GM21360 (cell line): ENCODE data around the gene USF3.
"Not testable (repeated sequence)": the region's sequence is repeated elsewhere in the genome, so short reads cannot be mapped to it uniquely, and the experiment has no call there.

ENCODE experiments used
- ATAC-seq: cut with Tn5 transposase; IDR thresholded peaks from one replicate; pipeline ENCODE4 v1.9.1; 2021; ENCODE audit warnings: mild to moderate bottlenecking, moderate library complexity; ENCODE audit not compliant: unreplicated experiment

Gene USF3

GRCh38 chr3:113654851-113655250, 41.6 kb downstream of the USF3 start:
- ATAC-seq: no peak

DNA sequence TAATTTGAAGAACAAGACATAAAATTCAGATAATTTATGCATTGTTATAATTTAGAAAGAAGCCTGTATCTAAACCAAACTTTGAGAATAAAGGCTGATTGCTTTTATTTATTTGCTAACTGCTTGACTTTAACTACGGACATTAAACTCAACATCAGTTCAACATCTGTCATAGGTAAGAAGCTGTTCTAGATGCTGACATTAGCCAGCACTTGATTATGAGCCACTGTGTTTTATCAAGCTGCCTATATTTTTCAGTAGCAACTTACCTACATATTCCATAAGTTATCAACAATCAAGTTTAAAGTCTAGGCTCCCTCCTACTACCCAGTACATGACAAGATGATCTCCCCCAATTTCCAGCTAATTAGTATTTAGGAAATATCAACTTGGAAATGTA, 42.1 kb downstream of the USF3 start:
- no peak for ATAC-seq

DNA sequence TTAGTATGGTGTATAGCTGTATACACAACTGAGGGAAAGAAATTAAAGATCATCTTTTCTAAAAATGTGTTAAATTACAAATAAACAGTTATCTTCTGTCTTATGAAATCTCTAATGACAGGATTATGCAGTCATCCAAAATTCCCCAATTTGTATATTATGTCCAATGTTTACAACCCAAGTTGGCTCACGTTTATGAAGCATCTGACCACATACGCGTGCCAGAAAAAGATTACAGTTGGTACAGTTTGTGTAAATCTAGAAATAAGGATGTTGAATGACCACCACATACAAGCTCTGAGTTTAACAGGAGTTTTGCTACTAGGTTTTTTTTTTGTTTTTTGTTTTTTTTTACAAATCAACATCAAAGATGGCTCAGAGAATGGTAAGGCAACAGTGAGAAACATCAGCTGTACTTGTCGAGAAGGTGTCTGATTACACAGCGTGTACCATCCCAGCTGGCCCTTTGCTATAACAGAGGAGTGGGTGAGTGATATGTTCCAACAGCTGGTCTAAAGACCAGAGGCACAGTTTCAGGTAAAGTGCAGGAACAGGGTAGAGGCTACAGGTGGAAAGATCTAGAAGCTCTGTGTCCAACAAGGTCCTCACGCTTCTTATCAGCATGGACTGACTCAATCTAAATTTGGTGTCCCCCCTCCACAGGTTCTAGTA, 47.1 kb downstream of the USF3 start:
- no peak for ATAC-seq

DNA sequence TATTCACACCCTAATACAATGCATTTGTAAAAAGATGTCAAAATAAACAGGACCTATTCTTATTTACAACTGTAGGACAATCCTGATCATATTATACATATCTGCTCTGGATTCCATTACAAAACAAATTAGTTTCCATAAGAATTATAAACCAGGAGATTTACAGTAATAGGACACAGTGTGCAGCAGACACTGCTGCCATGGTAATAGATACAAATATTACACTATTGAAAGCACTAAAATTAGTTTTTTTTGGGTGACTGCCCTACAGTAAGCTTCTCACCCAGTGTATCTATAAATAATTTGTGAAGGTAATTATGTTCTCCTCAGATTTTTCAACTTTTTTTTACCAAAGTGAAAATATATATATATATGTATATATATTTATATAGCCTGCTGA, 47.9 kb downstream of the USF3 start:
- no peak for ATAC-seq

GRCh38 chr3:113643583-113643982, 52.9 kb downstream of the USF3 start:
- no peak for ATAC-seq

DNA sequence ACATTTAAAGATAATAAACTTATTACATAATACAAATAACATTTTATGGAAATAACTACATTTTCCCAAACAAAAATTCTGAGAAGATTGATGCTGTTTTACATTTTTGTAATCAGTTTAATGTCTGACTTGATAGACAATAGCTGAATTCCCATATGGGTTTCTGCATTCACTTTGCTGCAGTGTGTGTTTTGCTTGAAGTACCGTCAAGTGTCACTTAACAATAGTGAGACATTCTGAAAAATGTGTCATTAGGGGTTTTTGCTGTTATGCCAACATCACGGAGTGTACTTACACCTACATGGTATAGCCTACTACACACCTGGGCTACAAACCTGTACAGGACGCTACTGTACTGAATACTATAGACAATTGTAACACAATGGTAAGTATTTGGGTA, 57.5 kb downstream of the USF3 start:
- ATAC-seq: no peak

DNA sequence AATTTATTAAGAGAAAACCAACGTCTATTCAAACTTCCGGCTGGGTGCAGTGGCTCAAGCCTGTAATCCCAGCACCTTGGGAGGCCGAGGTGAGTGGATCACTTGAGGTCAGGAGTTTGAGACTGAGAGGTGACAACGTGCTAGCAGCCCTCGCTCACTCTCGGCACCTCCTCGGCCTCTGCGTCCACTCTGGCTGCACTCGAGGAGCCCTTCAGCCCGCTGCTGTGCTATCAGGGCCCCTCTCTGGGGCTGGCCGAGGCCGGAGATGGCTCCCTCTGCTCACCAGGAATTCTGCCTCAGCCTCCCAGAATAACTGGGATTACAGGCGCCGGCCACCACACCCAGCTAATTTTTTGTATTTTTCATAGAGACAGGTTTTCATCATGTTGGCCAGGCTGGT, 58.7 kb downstream of the USF3 start:
- ATAC-seq: no peak

- not testable (repeated sequence) for ATAC-seq
Observed at GRCh38 chr3:113636034-113636433, 60.4 kb downstream of the USF3 start.

DNA sequence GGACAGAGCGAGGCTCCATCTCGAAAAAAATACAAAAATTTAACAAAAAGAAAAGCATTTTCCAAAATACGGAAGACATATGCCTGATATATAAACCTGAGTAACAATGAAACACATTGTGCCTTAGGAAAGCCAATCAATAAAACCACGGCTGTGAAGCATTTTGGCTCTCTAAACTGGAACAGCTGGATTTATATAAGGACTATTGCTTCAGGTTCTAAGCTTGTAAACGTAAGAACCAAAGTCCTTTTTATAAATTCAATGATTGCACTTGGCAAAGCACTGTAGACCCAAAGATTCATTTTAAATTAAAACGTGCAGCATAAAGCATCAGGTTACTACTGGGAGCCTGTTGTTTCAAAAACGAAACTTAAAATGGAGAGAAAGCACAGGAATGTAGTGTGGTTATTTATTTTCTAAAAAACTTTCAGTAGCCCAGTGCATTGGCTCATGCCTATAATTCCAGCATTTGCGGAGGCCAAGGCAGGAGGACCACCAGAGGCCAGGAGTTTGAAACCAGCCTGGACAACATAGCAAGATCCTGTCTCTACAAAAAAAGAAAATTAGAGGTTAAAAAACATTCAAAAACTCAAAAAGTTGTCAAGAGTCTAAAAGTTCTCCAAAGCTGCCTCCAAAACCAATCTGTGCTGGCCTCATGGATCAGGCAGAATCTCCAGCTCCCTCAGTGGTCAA, 61.5 kb downstream of the USF3 start:
- no peak for ATAC-seq

GRCh38 chr3:113631573-113631972, 64.9 kb downstream of the USF3 start:
- ATAC-seq: no peak

- no peak for ATAC-seq
Observed at GRCh38 chr3:113630956-113631542, 65.4 kb downstream of the USF3 start.

- no peak for ATAC-seq
Observed at GRCh38 chr3:113629584-113630421, 66.6 kb downstream of the USF3 start.

GRCh38 chr3:113628788-113629187, 67.7 kb downstream of the USF3 start:
- no peak for ATAC-seq

DNA sequence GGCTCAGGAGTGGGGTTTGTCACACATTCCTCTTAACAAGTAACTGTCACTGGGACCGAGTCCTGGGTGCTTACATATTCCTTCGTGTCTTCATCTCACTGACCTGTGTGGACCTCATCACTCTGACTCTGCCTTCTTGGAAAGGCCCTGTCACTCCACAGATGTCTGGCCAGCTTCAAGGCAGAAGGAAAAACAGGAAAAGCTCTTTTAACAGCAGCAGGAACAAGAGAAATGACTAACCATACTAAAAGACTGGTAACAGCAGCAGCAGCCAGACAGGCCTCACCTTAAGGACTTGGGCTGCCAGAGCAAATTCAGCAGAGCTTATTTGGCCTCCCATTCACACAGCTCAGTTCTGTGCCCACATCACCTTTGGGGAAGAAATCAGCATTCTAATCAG, 68.1 kb downstream of the USF3 start:
- no peak for ATAC-seq

- no peak for ATAC-seq
Observed at GRCh38 chr3:113626503-113627371, 69.7 kb downstream of the USF3 start.

DNA sequence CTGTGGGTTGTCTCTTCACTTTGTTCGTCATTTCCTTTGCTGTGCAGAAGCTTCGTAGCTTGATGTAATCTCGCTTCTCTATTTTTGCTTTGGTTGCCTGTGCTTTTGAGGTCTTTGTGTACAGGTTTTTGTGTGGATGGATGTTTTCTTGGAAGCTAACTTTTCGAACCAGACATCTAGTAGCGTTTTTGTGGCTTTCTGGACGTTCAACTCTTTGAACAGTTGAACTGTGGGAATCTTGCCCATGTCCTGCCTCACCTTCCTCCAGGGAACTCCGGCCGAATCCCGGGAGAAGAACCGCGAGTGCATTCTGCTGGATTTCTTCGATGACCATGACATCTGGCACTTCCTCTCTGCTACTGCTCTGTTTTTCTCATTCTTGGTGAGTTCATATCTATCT, 70.6 kb downstream of the USF3 start:
- no peak for ATAC-seq

DNA sequence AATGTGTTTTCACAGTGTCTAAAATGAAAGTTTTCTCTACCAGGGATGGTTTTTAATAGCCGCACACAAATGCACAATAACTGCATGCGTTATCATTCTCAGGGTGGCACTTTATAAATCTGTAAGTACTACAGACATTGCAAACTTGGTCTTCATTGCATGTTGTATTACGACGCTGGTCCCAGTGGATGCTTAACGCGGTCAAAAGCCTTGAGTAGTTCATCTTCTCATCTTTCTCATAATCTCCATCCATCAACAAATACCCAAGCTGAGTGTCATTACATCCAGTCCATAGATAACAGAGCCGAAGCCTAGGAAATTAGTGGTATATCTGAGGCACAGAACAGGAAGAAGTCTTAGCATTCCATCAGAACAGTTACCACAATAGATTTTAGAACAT, 72.6 kb downstream of the USF3 start:
- ATAC-seq: no peak

DNA sequence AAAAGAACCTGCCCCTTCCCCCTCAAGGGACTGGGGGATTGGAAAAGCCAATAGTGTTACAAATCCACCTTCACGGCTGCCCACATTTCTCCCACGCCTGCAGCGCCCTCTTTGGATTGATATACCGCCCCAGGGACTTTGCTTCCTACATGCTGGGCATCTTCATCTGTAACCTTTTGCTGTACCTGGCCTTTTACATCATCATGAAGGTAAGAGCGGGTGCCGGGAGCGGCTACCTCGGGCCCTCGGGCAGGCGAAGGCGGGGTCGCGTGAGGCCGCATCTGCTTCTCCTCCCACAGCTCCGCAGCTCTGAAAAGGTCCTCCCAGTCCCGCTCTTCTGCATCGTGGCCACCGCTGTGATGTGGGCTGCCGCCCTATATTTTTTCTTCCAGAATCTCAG, 73.1 kb downstream of the USF3 start:
- ATAC-seq: no peak

DNA sequence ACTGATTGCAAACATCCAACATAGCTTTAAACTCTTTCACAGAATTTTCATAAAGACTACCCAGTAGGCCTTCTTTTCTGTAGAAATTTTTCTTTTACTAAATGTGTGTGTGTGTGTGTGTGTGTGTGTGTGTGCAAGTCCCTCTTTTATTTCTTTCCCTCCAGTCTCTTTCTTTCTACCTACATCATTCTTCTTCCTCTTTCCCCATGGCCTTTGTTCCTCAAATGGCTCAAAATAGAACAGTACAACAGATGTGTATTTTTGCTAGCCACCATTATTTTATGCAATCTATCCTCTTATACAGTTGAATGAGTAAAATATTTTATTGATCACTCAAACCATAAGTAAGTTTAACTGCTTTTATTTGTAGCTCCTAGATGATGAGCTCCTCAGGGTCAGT, 76.4 kb downstream of the USF3 start:
- no peak for ATAC-seq

DNA sequence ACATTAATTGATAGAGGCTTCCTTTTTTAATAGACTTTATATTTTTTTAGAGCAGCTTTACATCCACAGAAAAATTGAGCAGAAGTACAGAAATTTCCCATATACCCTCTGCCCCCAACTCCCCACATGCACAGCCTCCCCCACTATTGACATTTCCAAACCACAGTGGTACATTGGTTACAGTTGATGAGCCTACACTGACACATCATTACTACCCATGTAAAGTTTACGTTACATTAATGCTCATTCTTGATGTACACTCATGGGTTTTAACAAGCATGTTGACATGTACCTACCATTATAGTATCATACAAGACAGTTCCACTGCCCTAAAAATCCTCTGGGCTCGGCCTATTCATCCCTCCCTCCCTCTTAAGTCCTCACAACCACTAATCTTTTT, 78.7 kb downstream of the USF3 start:
- ATAC-seq: no peak

DNA sequence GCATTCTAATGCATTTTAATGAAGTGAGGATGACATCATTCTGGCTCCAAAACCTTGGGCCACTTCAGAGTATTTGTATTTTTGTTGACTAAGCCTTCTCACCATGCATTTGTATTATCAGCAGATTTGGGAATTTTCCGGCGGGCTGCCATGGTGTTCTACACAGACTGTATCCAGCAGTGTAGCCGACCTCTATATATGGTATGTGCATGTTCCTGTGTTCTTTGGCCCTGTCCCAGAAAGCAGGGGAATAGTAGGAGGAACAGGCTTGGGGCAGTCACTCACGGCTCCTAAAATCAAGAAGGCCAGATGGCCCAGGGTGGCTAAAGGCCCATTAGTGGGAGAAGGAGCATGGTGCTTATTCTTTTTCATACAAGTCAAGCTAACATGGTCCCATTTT, 80.5 kb downstream of the USF3 start:
- ATAC-seq: no peak
